Measurements from ENCODE around the gene IGF2BP3.

- TF ChIP-seq CTCF (IDR thresholded peaks at IDR 0.05; ENCODE audit: extremely low read depth in 1 of 2, insufficient read depth in 1 of 2, low read depth in 1 of 2, low read length in 2 of 2) = no peak
- TF ChIP-seq POLR2A (IDR thresholded peaks at IDR 0.05; ENCODE audit: low read depth, low read length) = no peak
- no peak for TF ChIP-seq MAX (IDR thresholded peaks at IDR 0.05; ENCODE audit: insufficient read depth, insufficient read length)
- no peak for TF ChIP-seq POLR2AphosphoS5 (IDR thresholded peaks at IDR 0.05; ENCODE audit: insufficient read depth, low read depth, low read length)
- no peak for TF ChIP-seq EZH2 (IDR thresholded peaks at IDR 0.05; ENCODE audit: borderline replicate concordance, low read depth, low read length, severe bottlenecking)
- TF ChIP-seq FOS (IDR thresholded peaks at IDR 0.05; ENCODE audit: borderline replicate concordance, insufficient read depth, low read length) = no peak
- no peak for TF ChIP-seq MYC (IDR thresholded peaks at IDR 0.05; ENCODE audit: low read depth, low read length)
Observed at GRCh38 chr7:23438171-23438570, 32.1 kb downstream of the IGF2BP3 start.

Data from endothelial cell of umbilical vein (primary cell).